ENCODE results near the gene KRT82.

KRT82 gene

GRCh38 chr12:52439845-52440244, 33.7 kb upstream of the KRT82 start:
- TF ChIP-seq CTCF (IDR thresholded peaks at IDR 0.05; ENCODE audit: borderline replicate concordance, insufficient read depth, low read depth, low read length) = no peak
- H3K4me3 ChIP-seq (ENCODE audit: low read depth, low read length) = no peak overlapping the region

- no peak overlapping the region for H3K4me3 ChIP-seq (ENCODE audit: low read depth, low read length)
- no peak for TF ChIP-seq CTCF (IDR thresholded peaks at IDR 0.05; ENCODE audit: borderline replicate concordance, insufficient read depth, low read depth, low read length)
Observed at GRCh38 chr12:52439420-52439819, 33.3 kb upstream of the KRT82 start.

- no peak for TF ChIP-seq CTCF (IDR thresholded peaks at IDR 0.05; ENCODE audit: borderline replicate concordance, insufficient read depth, low read depth, low read length)
- no peak overlapping the region for H3K4me3 ChIP-seq (ENCODE audit: low read depth, low read length)
Observed at GRCh38 chr12:52438305-52439301, 32.5 kb upstream of the KRT82 start.

- TF ChIP-seq CTCF (IDR thresholded peaks at IDR 0.05; ENCODE audit: borderline replicate concordance, insufficient read depth, low read depth, low read length) = no peak
- no peak overlapping the region for H3K4me3 ChIP-seq (ENCODE audit: low read depth, low read length)
Observed at GRCh38 chr12:52437508-52437907, 31.4 kb upstream of the KRT82 start.

- no peak overlapping the region for H3K4me3 ChIP-seq (ENCODE audit: low read depth, low read length)
- no peak for TF ChIP-seq CTCF (IDR thresholded peaks at IDR 0.05; ENCODE audit: borderline replicate concordance, insufficient read depth, low read depth, low read length)
Observed at GRCh38 chr12:52436828-52437474, 30.8 kb upstream of the KRT82 start.

GRCh38 chr12:52436000-52436827, 30.1 kb upstream of the KRT82 start:
- no peak for TF ChIP-seq CTCF (IDR thresholded peaks at IDR 0.05; ENCODE audit: borderline replicate concordance, insufficient read depth, low read depth, low read length)
- H3K4me3 ChIP-seq (ENCODE audit: low read depth, low read length) = no peak overlapping the region
